ENCODE measurements around the gene RINL.
"Not testable (repeated sequence)": the region's sequence is repeated elsewhere in the genome, so short reads cannot be mapped to it uniquely, and the experiment has no call there.

Gene RINL

GRCh38 chr19:38831142-38831605 lies 46.9 kb downstream of the RINL start:
- peak; percentile 79 for DNase-seq

GRCh38 chr19:38830039-38830733 lies 47.9 kb downstream of the RINL start:
- DNase-seq: no peak

GRCh38 chr19:38829203-38829602 lies 48.9 kb downstream of the RINL start:
- DNase-seq: not testable (repeated sequence)

- no peak for DNase-seq
Measured at GRCh38 chr19:38826856-38827551, 51.1 kb downstream of the RINL start.

GRCh38 chr19:38825936-38826335 lies 52.1 kb downstream of the RINL start:
- not testable (repeated sequence) for DNase-seq

- DNase-seq: not testable (repeated sequence)
Measured at GRCh38 chr19:38821230-38821825, 56.7 kb downstream of the RINL start.

- peak; percentile 88 for DNase-seq
Measured at GRCh38 chr19:38819231-38819920, 58.7 kb downstream of the RINL start.

Measured in NCI-H2227 treated with DMSO at 0.1 percent for 48 hours (cell line).